GM19193 (cell line): ENCODE data around the gene SEC14L1.

ENCODE experiments used
- POLR2A ChIP-seq: IDR thresholded peaks from 4 replicates; pipeline ENCODE4 v1.6.1; 2011; ENCODE audit not compliant: insufficient read depth, insufficient read length; ENCODE audit errors: extremely low read depth

Gene SEC14L1

GRCh38 chr17:77140878-77141767 lies at the start of gene SEC14L1:
Gene SEC14L1 (plus strand): TSS chr17:77140969. CDS start chr17:77143597, 2,628 bp downstream.
- TF ChIP-seq POLR2A, result no peak

- no peak for TF ChIP-seq POLR2A
These were observed 48.7 kb upstream of the SEC14L1 start for GRCh38 chr17:77092025-77092424.

- TF ChIP-seq POLR2A, result no peak
These were observed 45.3 kb upstream of the SEC14L1 start for GRCh38 chr17:77095461-77095860.

DNA sequence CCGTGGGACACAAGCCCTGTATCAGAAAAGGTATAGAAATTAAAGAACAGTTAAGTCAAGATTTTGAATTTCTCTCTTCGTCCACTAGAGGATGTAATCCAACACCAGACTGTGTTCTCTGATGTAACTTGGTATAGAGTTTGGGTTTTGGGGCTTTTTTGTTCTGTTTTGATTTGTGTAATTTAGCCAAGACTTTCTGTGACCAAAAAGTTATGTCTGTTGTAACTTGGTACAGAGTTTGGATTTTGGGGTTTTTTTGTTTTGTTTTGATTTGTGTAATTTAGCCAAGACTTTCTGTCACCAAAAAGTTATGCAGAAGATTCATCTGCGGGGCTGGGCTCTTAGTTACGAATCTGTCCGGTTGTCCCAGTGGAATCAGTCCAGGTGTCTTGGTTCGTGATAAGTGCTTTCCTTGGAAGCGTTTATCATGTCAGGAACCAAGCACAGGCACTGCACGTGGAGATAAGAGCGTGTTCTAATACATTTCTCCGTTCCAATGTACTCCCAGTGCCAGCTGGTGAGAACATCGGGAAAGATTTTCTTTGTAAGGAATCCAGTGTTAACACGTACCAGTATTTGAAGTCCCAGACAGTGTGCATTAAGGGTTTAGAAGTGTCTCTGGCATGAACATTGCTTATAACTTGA lies 44.1 kb upstream of the SEC14L1 start:
- TF ChIP-seq POLR2A, result no peak

GRCh38 chr17:77097631-77098180 lies 43.1 kb upstream of the SEC14L1 start:
- no peak for TF ChIP-seq POLR2A

GRCh38 chr17:77098884-77099545 lies 41.8 kb upstream of the SEC14L1 start:
- TF ChIP-seq POLR2A, result no peak

- TF ChIP-seq POLR2A, result no peak
These were observed 40.8 kb upstream of the SEC14L1 start for GRCh38 chr17:77099997-77100396.

DNA sequence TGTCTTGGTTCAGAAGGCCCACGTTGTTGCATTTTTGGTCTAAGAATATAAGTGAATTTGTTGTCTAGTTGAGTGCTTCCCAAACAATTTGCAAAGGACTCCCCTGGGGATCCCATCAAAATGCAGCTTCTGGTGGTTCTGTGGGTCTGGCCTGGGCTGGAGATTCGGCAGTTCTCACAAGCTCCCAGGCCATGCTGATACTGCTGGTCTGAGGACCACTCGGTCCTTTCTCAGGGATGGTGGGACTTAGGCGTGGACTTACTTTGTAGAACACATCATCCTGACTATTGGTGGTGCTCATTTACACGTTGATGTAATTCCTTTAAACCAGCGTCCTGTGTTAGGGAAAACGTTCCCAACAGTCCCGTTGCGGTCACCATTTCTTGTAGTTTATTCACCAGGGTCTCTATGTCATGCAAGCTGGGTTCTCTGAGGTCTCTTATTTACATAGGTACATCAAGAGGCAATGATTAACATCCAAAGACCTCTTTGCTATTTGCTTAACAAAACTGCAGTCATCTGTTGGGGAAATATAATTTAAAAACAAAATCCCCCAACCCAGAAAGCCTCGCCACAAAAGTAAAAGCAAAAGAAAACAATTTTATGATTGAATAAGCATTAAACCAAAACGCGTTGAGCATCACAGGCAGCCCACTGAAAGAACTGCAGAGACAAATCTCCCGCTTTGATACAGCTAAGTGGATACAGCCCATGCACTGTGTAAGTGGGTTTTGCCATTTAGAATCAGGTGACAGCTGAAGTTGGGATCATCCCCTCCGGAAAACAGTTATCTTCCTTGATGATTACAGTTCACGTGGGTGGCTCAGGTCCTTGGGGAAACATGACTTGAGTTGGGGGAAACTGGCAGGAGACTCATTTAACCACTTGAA lies 39.0 kb upstream of the SEC14L1 start:
- TF ChIP-seq POLR2A, result no peak

GRCh38 chr17:77105706-77106105 lies 35.1 kb upstream of the SEC14L1 start:
- TF ChIP-seq POLR2A, result no peak

DNA sequence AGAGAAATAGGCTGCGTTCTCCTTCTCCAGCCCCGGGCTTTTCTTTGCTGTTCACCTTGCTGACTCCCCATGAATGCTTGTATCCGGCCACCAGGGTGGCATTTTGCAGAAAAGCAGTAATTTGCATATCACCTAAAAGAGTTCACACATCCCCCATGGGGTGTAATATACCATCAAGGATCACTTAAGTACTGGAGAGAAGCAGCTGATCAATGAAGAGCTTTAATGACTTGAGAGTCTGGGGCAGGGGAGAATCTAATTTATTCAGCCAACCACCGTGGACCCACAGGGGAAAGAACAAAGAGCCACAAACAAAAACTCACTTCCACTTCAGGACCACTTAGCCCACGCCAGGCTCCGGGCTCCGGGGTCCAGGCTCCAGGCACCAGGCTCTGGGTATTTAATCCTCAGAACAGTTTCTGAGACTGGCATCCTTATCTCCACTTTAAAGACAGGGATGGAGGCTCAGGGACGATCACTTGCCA lies 33.9 kb upstream of the SEC14L1 start:
- no peak for TF ChIP-seq POLR2A

GRCh38 chr17:77107506-77108433 lies 33.0 kb upstream of the SEC14L1 start:
- TF ChIP-seq POLR2A, result no peak

- no peak for TF ChIP-seq POLR2A
These were observed 31.5 kb upstream of the SEC14L1 start for GRCh38 chr17:77109159-77109759.
